ENCODE results near the gene MRGPRE.

Gene MRGPRE

DNA sequence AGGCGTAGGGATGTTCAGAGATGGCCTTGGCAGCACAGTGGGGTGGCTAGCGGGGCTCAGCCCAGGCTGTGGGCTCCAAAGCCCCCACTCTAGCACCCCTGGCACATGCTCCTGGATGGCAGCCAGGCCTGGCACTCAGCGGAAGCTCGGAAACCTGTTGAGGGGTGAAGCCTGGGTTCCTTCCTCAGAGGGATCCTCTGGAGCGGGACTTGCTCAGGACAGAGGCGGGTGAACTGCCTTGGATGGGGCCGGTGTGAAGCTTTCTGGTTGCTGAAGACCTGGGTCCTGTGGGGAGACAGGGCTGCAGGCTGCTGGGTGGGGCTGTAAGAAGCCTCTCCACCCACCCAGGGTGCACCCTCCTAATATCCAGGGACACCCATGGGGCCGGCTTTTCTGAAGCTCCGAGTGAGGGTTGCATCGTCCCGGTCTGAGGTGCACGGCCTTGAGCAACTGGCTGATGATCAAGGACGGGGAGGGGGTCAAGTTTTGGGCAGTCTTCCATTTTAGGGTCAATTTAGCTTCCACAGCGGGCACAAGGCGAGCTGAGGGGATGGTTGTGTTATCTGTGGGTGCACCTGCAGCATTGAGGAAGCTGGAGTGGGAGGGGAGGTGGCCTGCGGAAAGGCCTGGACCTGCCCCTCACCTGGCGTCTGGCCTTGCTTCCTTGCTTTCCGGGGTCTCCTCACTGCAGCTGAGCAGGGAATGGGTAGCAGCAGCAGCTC is 5.2 kb downstream of the MRGPRE start:
- no peak for DNase-seq

DNA sequence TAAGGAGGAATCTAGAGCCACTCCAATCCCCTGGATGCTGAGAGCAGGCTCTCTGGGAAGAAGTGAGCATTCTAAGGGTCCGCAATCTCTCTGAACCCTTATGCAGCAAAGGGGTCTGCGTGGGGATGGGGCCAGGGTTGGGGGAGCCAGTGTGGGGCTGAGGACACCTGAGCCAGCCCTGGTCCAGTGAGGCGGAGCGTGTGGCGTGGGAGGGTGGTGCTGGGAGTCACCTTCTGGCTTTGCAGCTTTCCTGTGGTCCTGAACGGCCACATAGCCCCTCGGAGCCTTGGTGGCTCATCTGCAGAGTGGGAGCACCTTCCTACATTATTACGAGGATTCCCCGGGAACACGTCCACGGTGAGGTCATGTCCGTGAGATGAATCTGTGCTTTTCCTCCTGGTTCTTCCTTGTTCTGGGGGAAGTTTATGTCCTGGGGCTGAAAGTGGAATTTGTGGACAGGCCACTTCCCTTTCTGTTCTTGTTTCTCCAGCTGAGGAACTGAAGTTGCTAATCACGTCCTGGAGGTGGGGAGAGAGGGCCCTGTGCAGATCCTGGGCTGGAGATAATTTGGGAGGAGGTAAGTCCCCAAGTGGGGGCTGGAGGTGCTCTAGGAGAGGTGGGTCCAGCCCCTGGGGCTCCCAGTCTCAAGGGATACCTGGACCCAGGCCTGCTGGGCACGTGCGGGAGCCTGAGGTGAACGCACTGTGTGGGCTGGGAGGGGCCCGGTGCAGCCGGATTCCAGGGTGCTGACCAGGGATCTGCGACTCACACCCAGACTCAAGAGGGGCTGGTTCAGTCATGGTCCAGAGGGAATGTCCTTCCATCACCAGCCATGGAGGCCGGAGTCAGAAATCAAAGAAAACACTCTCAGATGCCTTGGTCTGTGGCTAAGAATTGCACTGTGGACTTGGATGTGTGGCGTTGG is 6.1 kb downstream of the MRGPRE start:
- DNase-seq = no peak

DNA sequence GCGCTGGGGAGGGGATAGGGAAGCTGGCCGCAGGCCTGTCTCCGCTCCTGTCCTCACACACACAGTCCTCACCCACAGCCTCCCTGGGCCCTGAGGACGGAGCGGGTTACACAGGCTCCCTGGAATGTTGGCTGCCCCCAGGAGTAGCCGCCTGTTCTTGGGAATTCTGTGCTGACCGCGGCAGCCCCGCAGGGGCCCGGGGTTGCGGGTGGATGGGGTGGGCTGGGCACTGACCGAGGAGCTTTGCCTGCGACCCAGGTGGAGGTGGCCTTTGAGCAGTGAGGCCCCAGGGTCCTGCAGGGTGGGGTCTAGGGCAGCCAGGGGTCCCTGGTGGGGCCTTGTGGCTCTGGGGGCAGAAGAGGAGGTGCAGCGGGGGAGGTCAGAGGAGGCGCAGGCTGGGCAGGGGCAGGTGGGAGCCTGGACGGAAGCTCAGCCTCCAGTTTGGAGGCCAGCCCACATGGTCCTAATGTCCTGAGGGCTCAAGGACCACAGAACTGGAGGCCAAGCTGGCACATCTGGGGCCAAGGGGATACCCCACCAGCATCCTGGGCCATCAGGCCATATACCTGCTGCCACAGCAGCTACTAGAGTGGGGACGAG is 7.0 kb downstream of the MRGPRE start:
- DNase-seq = no peak

DNA sequence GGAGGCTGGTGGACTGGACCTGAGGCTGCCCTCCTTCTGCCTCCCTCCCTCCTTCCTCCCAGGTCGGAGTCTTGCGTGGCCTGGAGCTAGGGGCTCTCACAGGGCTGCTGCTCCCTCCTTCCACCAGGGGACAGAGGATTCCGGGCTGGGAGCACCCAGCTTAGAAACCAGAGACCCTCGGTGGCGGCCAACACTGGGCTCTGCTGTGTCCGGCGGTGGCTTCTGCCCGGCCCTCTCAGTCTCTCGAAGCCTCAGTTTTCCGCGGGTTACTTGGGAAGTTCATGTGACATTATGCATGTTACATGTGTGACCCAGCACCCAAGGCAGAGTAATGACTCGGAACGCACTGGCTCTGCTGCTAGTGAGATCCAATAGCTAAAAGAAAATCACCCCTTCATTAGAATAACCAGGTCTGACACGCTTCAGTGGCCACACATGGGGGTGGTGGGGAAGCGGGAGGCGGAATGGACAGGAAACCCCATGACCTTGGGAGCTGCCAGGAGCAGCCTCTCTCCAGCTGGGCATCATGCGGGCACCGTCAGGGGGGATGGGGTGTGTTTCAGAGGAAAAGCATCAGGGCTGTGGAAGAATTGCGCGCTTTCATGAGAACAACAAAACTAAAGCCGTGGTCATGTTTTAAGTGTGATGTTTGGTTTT is 7.7 kb downstream of the MRGPRE start:
- DNase-seq = no peak

DNA sequence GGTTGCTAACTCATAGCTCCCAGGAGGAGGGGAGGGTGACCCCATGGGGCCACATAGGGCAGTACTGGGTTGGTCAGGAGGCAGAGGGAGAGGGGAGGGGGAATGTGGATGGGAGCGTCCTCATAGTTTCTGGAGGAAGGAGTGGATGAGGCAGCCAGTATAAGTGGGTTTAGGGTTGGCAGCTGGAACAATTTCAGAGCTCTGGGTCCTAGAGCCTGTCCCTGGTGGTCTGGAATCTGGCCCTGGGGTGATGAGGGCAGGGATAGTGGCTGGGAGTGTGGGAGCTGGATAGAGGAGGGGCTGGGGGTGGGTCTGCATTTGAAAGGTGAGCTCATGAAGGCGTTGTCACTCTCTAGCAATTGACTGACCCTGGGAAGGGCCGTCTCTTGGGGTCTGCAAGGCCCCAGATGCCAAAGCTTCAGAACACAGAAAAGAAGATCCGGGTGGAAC is 8.3 kb downstream of the MRGPRE start:
- DNase-seq = no peak

DNA sequence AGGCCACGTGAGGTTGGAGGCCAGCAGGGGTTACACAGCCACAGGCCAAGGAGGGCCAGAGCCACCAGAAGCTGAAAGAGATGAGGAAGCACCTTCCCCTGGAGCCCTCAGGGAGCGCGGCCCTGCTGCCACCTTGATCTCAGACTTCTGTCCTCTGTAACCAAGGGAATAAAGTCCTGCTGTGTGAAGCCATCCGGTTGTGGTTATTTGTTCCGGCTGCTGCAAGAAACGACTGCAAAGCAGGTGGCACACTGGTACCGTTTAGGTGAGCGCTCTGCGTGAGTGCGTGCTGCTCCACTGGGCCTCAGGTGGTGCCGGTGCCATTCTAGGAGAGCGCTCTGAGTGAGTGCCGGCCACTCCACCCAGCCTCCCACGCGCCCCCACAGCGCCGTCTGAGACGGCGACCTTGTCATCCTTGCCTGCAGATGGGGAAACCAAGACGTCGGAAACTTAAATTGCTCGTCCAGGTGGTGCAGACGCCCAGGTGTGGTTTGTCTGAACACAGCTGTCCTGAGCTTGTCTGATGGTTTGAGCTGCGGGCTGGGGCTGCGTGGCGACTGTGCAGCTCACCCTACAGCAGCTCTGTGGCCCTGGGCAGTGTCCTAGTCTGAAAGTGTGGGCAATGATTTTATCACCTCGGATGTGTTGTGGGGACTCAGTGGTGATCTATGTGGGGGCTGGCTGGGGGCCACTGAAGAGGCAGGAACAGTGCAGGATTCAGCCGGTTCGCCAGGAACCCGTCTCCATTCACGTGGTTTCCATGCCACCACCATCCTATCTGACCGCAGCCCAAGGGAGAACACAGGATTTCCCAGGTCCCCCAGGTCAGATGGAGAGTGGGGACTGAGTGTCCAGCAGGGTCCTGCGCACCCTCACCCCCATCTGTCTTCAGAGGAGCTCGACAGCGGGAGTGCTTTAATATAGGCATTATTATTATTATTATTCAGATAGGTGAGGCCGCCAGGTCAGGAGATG is 9.0 kb downstream of the MRGPRE start:
- DNase-seq = no peak

DNA sequence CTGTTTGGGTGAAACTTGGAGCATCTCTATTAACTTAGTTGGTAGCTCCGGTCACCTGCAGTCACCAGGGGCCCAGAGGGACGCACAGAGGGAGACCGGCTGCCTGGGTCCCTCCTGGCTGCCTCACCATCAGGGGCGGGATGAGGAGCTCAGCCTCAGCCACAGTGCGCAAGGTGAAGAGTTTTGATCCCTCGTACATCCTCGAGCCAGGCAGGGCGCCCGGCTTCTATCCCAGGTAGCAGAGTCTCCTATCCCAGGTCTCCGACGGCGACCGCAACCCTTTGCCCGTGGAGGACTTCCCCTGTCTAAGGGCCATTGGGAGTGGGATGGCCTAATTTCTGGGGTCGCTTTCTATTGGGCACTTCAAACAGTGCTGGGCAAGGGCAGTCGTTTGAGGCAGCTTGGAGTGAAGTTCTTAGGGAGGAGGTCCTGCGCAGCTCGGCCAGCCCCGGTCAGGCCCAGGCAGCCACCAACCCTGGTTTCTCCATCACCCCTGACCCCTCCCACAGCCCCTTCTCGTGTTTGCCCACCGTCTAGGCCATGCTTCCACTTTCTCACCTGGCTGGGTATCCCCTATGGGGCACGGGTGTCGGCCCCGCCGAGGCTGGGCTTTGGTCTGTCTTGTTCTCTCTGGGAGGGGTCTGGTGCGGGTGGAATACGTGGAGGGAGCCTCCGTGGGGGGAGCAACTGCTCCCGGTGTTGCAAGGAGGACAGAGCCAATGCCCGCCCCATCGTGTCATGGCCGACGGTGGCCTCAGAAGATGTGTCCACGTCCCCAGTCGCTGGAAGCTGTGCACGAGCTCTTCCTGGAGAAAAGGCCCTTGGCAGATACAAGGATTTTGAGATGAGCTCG is 10.0 kb downstream of the MRGPRE start:
- no peak for DNase-seq

DNA sequence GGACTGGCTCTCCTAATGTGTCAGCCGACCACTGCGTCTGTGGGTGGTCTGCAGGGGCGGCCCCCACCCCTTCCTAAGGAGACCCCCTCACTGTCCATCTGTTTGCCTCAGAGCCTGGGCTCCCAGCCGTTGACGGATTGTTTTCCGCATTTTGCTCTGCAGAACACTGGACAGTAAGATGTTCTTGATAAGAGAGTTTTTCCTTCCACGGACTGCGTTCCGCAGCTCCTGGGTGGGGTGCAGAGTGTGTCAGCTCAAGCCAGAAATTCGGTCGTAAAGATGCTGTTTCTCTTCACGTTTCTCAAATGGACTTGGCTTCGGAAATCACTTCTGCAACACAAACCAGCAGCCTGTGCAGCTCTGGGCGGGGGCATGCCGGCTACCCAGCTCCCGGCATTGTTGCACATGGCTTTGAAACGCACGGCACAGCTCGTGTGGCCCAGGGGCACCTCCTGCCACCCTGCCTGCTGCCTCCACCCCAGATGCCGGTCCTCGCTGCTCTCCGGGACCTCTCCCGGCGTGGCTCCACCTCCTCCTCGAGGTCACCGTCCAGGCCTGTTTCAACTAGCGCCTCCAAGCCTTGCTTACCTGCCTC is 10.7 kb downstream of the MRGPRE start:
- no peak for DNase-seq

DNA sequence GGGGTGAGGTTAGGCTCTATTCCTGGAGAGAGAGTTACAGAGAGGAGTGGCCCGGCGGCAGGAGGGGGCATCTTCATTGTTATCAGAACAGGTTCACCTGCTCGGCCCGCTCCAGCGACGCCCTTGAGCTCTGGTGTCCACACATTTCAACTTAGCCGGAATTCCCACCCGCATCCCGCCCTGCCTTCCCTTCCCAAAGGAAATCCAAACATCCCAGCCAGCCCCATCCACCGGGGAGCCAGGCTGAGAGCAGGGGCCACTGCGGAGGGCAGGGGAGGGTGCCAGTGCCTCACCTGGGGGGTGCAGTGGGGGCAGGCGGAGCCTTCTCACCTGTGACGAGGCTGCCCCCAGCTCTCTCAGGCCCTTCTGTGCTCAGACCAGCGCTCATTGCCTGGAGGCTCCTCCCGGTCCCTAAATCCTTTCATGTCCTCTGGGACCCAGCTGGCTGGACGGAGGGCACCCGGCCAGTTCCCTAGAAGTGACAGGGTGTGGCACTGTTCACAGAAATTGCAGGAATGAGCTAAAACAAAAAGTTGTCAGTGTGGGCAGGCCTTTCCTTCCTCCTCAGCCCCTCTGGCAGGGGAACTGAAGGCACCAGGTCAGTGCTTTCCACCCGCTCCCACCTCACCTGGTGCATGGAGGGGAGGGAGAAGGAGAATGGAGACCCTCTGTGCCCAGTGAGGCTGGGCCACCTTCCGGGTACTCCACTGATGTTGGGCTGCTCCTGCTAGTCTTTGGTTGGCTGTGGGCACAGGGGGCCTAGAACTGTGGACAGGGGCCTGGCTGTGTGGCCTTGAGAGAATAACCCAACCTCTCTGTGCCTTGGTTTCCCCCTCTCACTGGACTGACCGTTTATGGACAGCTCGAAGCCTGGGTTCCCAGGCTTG is 11.5 kb downstream of the MRGPRE start:
- no peak for DNase-seq

DNA sequence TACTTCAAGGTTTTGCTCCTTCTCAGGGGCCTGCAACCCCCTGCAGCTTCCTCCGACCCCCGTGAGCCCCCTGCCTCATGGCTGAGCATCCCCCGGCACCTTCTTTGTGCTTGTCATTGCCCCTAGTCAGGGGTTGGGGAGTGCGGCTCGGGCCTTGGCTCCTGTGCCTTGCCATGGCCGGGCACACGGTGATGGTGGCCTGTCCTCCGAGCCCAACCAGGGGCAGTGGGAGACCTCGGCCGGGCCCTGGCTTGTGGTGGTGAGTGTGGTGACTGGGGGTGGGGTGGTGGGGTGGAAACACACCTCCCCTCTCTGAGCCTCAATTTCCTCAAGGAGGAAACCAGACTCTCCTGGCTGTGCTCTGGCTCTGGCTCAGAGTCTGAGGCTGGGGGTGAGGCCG is 12.1 kb downstream of the MRGPRE start:
- DNase-seq = no peak

DNA sequence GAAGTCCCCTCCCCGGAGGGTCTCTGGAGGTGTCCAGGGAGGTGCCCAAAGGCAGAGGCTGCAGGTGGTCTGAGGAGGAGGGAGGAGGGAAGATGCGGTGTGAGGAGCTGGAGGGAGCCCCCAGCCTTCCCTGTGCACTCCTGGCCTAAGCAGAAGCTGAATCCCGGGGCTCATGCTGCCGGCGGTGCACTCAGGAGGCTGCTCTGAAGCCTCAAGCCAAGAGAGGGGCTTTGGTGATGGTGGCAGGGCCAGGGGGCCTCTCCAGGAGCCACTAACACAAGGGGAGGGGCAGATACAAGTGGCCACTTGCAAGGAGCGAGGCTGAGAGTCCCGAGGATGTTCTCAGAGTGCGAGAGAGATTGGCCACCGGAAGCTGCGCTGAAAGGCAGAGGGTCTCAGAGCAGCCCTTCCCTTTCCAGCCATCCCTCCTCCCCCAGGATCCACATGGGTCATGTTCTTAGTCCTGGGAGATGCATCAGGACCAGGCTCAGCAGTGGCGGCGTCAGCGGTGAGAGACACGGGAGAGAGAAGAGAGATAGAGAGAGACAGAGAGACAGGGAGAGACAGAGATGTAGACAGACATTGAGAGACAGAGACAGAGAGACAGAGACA is 12.8 kb downstream of the MRGPRE start:
- DNase-seq = no peak

DNA sequence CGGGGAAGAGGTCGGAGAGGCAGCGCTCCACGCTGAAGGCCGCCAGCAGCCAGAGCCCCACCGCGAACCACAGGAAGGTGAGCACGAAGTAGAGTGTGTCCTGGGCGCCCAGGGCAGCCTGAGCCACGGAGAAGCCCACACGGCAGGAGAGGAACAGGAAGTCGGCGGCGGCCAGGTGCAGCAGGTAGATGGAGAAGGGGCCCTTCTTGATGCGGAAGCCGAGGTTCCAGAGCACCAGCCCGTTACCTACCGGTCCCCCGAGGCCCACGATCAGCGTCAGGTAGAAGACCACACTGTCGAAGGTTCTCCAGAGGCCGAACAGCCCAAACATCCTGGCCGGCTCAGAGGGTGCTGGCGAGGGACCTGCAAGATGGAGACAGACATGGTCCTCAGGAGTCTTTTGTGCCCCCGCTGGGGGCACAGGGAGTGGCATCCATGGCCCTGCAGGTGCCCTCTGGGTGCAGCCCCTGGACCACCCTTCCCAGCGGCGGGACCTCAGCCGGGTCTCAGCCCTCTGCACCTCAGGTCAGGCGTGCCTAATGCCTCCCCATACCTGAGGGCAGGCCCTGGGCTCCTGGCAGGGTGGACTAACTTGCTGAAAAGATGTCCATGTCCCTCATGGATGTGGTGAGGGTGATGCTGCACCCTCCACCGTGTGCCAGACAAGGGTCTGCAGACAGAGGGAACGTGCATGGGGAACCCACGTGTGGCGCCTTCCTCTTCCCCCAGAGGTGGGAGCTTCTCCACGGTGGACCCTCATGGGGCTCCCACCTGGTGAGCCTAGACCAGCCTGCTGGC is 13.5 kb downstream of the MRGPRE start, which contains the start of gene MRGPRG:
Gene MRGPRG (minus strand): TSS at position 331 of the 798 bp plus-strand sequence. CDS start 0 bp downstream, at position 331.
- DNase-seq = no peak

DNA sequence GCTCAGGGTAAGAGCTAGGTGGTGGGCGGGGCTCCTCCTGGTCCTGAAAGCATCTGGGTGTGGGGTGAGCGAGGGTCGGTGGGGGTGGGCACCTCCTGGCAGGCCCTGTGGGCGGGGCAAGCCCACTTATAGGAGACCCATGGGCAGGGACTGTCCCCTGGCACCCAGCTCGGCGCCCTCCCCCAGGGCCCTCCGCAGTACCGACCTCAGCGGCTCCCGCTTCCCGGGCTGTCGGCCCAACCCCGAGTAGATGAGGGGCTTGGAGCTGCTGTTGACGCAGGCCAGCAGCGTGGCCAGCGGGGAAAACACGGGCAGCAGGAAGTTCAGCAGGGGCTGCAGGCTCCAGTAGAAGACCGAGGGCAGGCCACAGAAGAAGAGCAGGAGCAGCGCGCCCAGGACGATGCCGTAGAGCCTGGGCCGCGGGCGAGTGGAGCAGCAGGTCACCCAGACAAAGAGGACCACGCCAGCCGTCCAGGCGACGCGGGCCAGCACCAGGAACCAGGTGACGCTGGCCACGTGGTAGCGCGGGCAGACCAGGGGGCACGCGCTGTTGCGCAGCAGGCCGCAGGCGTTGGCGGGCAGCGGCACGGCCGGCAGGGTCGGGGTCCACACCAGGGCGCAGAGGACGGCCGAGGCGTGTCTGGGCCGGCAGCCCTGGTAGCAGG is 14.3 kb downstream of the MRGPRE start:
- DNase-seq = no peak

DNA sequence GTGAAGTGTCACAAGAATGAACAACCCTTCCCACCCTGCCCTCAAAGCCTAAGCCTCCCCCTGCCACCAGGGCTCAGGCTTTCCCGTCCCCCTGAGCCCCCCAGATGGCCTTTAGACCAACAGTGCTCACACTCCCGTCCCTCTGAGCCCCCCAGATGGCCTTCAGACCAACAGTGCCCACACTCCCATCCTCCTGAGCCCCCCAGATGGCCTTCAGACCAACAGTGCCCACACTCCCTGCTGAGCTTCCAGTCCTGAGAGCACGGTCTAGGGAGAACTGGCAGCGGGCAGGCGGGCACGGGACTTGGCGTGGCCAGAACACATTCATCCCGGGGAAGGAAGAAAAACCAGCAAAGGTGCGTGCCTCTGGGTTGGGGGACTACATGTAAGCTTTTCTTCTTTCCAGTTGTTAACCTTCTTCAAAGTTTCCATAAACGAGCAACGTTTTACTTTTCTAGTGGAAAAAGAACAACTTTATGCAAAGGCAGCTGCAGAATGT is 16.1 kb downstream of the MRGPRE start:
- no peak for DNase-seq

DNA sequence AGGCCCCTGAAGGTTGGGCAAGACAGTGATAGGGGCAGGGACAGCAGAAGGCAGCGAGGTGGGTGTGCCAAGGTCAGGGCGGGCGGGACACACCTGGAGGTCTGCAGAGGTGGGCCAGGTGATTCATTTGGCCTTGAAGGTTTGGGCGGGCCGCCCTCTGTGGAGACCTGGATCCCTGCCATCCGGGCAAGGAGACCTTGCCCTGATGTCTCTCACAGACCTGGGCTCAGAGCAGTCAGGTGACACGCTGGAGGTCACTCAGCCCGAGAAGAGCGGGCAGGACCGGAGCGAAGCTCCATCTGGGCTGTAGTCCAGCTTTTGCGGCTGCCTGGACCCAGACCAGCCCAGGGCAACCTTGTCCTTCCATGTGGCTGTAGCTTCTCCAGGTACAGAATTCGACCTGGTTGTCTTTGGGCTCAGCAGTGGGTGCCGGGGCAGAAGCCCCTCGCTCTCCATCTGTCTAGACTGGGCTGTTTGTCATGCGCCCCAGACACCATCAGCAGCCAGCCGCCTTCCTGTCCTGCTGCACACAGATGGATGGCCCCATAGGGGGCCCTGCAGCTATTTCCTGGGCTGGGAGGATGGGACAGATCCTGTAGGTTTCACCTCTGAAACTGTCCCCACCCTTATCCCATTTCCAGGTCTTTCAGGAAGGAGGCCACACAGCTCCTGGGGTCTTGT is 16.7 kb downstream of the MRGPRE start:
- DNase-seq = no peak

DNA sequence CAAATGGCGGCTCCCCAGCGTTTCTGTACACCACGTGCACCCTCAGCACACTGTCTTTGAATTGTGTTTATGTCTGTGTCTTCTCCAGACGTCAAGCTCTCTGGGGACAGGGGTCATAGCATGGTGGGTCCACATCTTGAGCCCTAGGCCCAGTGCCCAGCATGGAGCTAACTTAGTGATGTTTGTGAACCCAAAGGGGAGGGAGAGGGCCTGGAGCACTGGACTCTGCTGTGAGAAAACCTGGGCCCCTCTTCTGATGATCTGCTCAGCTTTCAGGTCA is 17.9 kb downstream of the MRGPRE start:
- no peak for DNase-seq
